ENCODE data around the gene C8A.

The C8A gene

DNA sequence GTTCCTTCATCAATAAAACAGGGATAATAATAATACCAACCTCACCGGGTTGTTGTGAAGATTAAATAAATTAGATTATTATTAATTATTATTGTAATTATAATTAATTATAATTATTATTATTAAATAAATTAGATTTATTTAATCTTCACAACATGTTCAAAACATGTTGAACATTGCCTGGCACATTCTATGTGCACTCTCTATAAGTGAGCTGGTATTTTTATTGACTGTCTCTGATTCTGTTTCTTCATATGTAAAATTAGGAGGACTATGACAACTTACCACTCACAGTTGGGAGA, 112.1 kb downstream of the C8A start:
- no peak for DNase-seq (ENCODE audit: low read depth, low spot score)

DNA sequence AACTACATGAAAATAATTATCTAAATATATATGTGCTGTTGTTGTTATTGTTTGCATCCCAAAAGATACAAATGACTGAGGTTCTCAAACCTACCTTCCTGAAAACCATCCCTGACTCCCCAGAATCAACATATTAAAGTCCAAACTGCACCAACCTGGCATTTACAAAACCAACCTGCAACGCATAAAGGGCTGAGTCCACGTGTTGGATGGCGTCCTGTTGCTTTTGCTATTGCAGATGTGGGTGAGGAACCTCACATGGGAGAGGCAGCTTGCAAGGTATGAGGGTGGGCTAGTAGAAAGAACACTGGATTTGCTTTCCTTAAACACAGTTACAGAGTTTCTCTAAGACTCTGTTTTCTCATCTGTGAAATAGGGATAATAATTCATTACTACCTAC, 112.8 kb downstream of the C8A start:
- DNase-seq (ENCODE audit: low read depth, low spot score): no peak
